Neural progenitor cell (in vitro differentiated cells): ENCODE results near the gene ELMOD2.

Source experiments
- EZH2 ChIP-seq: fragments of 200-600 bp; sonication (generic); IDR thresholded peaks from 2 replicates; pipeline ENCODE4 v1.6.1; 2017; ENCODE audit warnings: antibody characterized with exemption, mild to moderate bottlenecking, moderate library complexity
- TF ChIP-seq, protein P1 (sequence below): fragments of 200-600 bp; sonication (generic); IDR thresholded peaks from 2 replicates; pipeline ENCODE4 v1.5.1; 2017; ENCODE audit warnings: antibody characterized with exemption, mild to moderate bottlenecking

DNA sequence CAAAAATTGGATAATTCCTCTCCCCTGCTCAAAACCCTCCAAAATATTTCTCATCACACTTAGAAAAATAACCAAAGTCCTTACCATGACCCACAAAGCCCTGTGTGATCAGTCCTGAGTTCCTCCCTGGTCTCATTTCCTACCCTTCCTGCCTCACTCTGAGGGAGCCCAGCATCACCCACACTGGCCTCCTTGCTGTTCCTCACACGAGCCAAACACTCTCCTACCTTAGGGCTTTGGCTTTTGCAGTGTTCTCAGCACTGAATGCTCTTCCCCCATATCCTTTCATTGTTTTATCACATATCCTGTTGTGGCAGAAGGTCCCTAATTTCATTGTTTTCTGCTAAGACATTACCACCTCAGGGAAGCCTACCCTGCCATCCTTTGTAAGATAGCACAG is 38.0 kb upstream of the ELMOD2 start:
- TF ChIP-seq, protein P1, sequence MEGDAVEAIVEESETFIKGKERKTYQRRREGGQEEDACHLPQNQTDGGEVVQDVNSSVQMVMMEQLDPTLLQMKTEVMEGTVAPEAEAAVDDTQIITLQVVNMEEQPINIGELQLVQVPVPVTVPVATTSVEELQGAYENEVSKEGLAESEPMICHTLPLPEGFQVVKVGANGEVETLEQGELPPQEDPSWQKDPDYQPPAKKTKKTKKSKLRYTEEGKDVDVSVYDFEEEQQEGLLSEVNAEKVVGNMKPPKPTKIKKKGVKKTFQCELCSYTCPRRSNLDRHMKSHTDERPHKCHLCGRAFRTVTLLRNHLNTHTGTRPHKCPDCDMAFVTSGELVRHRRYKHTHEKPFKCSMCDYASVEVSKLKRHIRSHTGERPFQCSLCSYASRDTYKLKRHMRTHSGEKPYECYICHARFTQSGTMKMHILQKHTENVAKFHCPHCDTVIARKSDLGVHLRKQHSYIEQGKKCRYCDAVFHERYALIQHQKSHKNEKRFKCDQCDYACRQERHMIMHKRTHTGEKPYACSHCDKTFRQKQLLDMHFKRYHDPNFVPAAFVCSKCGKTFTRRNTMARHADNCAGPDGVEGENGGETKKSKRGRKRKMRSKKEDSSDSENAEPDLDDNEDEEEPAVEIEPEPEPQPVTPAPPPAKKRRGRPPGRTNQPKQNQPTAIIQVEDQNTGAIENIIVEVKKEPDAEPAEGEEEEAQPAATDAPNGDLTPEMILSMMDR = no peak
- no peak for TF ChIP-seq EZH2
